Stimulated activated naive CD8-positive, alpha-beta T cell treated with anti-CD3 and anti-CD28 coated beads, Interleukin-15, Interleukin-2, amounts not matched to agents 100 ng/mL and 50 ng/mL, for 24 hours (primary cell): Measurements from ENCODE around the gene APOM.
A peak's percentile ranks its signal among the peaks of the same experiment; 100 is the strongest.

Source experiments
- H3K27ac Mint-ChIP-seq: one replicate; pipeline ENCODE4 v1.8.0; 2021; ENCODE audit warnings: mild to moderate bottlenecking, mixed read lengths
- H3K27me3 Mint-ChIP-seq: one replicate; pipeline ENCODE4 v1.8.0; 2021; ENCODE audit warnings: mixed read lengths
- H3K36me3 Mint-ChIP-seq: one replicate; pipeline ENCODE4 v1.8.0; 2021; ENCODE audit warnings: low read depth, mixed read lengths
- H3K4me1 Mint-ChIP-seq: one replicate; pipeline ENCODE4 v1.8.0; 2021; ENCODE audit warnings: low read depth, mixed read lengths
- H3K4me3 Mint-ChIP-seq: one replicate; pipeline ENCODE4 v1.8.0; 2021; ENCODE audit warnings: mild to moderate bottlenecking, mixed read lengths
- H3K9me3 Mint-ChIP-seq: one replicate; pipeline ENCODE4 v1.8.0; 2021; ENCODE audit warnings: mixed read lengths

Gene APOM

DNA sequence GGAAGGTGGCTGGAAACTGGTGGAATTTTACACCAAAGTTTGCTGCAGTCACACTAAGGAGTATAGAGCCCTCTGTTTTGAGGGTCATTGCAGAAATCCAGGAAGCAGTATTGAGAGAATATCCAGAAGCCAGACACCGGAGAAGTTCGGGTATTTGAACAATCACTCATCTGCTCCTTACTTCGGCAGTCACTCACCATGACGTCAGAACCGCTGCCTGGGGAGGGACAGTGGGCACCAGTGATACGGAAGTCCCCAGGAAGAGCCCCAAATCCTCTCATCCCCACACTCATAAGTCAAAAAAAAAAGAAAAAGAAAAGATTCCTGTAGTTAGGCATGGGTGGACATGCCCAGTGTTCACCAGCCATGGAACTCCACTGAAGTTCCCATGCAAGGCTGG lies 21.2 kb downstream of the APOM start:
- no peak overlapping the region for H3K27ac Mint-ChIP-seq

DNA sequence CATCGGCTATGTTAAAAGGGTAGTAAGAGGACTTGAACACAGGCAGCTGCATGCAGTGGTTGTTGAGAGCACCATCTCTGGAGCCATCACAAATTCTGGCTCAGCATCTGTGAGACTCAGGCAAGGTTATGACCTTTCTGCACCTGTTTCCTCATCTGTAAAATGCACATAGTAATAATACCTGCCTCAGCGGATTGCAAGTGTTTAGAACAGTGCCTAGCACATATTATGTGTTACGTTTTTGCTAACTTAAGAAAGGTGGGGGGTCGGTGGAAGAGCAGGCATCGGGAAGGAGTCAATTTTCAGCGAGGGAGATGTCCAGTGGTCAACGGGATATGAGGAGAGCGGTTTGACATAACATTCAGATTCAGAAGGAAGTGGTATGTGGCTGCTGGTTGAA lies 22.3 kb downstream of the APOM start:
- no peak overlapping the region for H3K27ac Mint-ChIP-seq
- H3K4me3 Mint-ChIP-seq: no peak overlapping the region
- H3K9me3 Mint-ChIP-seq: no peaks in the 10 kb centered on the region

More for the DNA sequence above, 21.2 kb downstream of the APOM start:
- Mint-ChIP-seq H3K4me1 (peaks cover 18% of the 10 kb centered on the region), H3K4me3 (no peak overlapping the region), H3K9me3 (no peaks in the 10 kb centered on the region), H3K36me3 (peaks cover 14% of the 10 kb centered on the region), H3K27me3 (no peaks in the 10 kb centered on the region)

DNA sequence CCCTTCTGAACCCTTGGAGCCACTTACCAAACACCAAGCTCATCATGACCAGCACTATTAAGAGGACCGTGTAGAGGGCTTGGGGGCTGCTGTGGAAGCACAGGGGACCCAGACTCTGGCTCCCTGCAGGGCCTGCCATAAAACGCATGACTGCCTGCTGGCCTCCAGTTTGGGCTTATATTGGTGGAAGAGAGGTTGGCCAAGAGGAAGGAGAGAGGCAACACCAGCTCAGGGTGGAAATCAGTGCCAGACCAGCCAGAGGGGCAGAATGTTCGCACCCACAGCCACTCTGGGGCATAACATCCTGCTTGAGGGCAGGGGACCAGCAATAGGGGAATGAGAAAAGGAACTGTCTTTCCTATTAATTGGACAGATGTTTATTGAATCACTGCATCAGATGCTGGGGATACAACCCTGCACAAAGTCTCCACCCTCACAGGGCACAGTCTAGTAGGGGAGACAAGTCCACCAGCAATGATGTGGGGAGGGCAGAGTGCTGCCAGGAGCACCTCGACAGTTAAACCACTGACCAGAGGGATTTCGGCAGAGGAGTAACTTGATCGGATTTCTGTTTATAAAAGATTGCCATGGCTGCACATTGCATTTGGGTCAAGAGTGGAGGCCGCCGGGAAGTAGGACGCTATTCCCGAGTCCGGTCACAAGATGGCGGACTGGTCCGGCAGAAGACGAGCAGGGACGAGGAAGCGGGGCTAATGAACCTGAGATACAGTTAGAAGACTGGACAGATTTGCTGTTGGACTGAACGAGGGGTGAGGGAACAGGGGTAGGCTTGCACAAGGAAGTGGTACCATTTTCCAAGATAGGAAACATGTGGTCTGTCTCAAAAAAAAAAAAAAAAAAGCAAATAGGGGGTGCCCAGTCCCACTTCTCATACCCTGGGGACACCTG lies 24.8 kb downstream of the APOM start, which contains the start of gene LY6G5C:
TSS of gene LY6G5C (minus strand) at position 842 of the 909 bp plus-strand sequence. CDS start at position 148, 694 bp downstream.
- Mint-ChIP-seq H3K27ac (peak within 1 kb of the TSS; percentile 70), H3K36me3 (no peaks in the 10 kb centered on the region), H3K4me1 (peaks cover 18% of the 10 kb centered on the region), H3K9me3 (no peaks in the 10 kb centered on the region), H3K27me3 (no peaks in the 10 kb centered on the region), H3K4me3 (peak within 1 kb of the TSS; percentile 75)

More for the DNA sequence above, 22.3 kb downstream of the APOM start:
- Mint-ChIP-seq H3K36me3 (peaks cover 5% of the 10 kb centered on the region), H3K4me1 (peaks cover 18% of the 10 kb centered on the region), H3K27me3 (no peaks in the 10 kb centered on the region)

DNA sequence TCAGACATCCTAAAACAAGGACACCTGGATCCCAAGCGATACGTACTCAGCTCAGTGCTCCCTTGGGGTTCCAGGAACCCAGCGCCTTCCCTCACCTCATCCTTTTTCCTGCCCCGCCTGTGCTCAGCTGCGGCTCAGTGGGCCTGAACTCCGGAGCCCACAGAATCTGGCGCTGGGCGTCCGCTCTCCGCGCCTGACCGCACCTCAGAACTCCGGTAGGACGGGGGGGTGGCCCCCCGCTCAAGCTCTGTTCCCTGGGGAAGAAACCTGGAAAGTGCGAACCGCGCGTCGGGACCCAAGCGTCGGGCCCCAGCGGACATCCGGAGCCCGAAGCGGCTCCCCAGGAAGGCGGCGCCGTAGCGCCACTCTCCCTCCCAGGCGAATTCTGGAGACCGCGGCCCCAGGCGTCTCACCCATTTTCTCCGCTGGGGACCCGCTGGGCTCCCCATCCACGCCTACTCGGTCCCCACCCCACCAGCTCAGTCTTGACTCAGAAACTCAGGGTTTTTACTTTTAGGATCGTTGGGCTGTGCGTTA lies 25.5 kb downstream of the APOM start:
- Mint-ChIP-seq H3K27ac (peak overlapping the region; percentile 70), H3K4me3 (peak overlapping the region; percentile 75), H3K9me3 (no peaks in the 10 kb centered on the region), H3K4me1 (peaks cover 18% of the 10 kb centered on the region), H3K27me3 (no peaks in the 10 kb centered on the region), H3K36me3 (no peaks in the 10 kb centered on the region)

DNA sequence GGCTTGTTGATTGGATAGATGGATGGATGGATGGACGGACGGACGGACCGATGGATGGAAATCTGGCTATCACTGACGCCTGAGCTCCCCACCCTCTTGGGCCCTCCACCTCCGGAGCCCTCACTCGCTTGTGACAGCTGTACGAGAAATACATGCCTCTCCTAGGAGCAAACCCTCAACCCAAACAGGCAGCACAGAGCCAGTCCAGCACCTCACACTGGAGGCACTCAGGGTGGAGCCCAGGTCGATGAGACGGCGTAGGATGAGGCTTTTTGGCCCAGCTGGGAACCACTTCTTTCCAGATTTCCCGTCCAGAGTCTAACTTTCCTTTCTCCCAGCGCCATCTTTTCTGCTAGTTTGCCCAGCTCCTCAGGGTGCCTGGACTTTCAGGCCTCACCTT lies 27.9 kb downstream of the APOM start:
- H3K4me1 Mint-ChIP-seq: peaks cover 18% of the 10 kb centered on the region
- no peak overlapping the region for H3K27ac Mint-ChIP-seq
- peaks cover 8% of the 10 kb centered on the region for H3K36me3 Mint-ChIP-seq
- H3K27me3 Mint-ChIP-seq: no peaks in the 10 kb centered on the region
- H3K9me3 Mint-ChIP-seq: no peaks in the 10 kb centered on the region
- no peak overlapping the region for H3K4me3 Mint-ChIP-seq

DNA sequence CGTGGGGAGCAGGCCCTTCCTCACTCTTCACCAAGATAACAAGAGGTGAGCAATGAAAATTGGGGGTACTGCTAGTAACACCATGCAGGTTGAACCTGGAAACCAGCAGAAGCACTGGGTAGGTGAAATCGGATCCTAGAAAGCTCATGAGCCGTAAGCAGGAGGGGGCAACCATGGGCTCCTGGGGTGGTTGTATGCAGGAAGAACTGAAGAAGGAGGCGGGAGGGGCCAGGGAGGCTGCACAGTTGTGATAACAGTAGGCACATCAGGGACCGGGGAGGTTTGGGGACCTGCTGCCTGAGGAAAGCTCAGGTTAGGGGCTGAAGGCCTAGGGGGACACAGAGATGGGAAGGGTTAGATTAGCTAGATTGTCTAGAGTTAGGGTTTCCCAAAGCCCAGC lies 30.8 kb downstream of the APOM start:
- no peak overlapping the region for H3K27ac Mint-ChIP-seq
- no peaks in the 10 kb centered on the region for H3K9me3 Mint-ChIP-seq
- no peaks in the 10 kb centered on the region for H3K27me3 Mint-ChIP-seq
- no peak overlapping the region for H3K4me3 Mint-ChIP-seq
- H3K4me1 Mint-ChIP-seq: peaks cover 19% of the 10 kb centered on the region
- H3K36me3 Mint-ChIP-seq: peaks cover 25% of the 10 kb centered on the region

DNA sequence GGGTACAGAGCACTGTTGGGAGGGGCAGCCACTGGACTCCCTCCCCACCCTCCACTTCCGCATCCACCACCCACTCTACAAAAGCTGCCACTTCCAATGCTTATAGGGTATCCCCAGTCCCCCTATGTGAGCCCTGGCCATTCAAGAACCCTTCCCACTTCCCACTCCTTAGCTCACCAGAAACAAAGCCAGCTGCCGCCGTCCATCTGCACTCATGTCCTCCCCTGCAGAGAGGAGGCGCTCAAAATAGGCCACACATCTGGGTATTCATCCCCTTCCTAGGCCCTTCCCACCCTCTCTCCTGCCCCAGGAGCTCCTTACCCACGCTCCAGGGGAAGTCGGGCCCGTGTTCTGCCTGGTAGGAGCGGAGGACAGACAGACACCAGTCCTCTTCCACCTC lies 31.6 kb downstream of the APOM start:
- H3K4me3 Mint-ChIP-seq: no peak overlapping the region
- H3K27me3 Mint-ChIP-seq: no peaks in the 10 kb centered on the region
- H3K27ac Mint-ChIP-seq: no peak overlapping the region
- peaks cover 25% of the 10 kb centered on the region for H3K36me3 Mint-ChIP-seq
- no peaks in the 10 kb centered on the region for H3K9me3 Mint-ChIP-seq
- peaks cover 16% of the 10 kb centered on the region for H3K4me1 Mint-ChIP-seq

DNA sequence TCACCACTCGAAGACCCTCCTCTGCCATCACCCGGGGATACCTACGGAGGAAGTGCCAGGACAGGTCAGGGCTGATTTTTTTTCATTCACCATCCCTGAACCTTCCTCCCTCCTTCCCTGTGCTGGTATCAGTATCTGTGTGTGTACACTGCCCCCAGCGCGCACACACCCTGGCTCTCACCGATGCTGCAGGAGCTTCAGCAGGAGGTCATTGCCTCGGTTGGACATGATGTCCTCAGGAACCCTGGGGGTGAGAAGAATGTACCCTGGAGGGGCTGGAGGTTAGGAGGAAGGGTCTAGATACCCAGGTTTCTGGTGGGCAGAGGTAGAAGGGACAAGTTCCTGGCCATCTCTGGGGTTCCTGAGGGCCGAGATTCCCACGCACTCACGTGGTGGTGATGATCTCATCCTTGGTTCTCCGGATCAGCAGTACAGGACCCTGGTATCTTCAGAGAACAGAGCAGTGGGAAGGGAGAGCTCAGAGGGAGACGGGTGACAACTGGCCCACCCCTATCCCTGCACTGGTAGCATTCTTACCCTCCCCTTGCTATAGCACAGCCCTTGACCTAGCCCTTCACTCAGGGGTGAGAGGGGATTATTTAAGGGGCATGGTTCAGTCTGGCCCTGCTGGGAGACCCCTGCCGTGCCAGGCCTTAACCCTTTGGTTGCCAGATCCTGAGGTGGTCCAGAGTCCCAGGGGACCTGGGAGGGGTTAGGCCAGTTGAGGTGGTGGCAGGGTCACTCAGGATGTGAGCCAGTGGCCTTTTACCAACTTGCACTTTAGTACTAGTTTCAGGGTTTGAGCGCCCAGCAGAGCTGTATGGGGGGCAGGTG lies 32.4 kb downstream of the APOM start:
- Mint-ChIP-seq H3K27me3 (no peaks in the 10 kb centered on the region), H3K4me3 (no peak overlapping the region), H3K36me3 (peaks cover 30% of the 10 kb centered on the region), H3K27ac (no peak overlapping the region), H3K4me1 (peaks cover 16% of the 10 kb centered on the region), H3K9me3 (no peaks in the 10 kb centered on the region)

DNA sequence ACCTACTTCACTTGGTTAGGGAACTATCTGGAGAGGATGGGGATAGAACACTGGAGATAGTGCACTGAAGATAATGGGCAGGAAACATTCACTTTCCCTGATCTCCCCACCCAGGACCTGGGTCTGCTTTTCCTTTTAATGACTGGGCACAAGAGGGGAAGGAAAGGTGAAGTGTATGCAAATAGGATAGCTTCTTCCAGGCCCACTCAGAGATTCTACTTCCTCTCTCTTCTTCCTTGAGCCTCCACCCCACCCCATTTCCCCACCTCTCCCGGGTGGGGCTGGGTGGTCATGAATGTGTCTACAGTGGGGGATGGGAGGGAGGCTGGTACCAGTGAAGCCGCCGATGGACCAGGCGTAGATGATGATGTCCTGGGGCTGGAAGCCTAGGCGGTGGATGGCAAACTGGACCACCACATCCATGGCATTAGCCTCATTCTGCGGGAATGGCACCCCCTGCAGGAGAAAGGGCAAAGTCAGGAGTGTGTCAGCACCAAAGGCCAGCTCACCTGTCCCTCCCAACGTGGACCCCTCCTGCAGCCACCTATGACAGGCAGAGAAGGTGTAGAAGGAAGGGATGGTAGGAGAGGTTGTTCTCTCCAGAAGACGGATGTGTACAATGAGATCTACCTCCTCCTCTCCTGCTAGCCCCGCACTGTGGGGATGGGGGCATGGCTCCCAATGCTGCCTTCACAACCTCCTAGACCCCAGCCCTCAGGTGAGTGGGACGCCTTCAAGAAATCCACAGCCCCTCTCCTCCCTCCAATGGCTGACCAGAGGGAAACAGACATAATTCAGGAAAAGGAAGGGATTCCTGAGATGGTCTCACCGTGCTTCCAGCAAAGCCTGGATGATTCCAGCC lies 33.8 kb downstream of the APOM start:
- peaks cover 16% of the 10 kb centered on the region for H3K4me1 Mint-ChIP-seq
- H3K27me3 Mint-ChIP-seq: no peaks in the 10 kb centered on the region
- no peak overlapping the region for H3K4me3 Mint-ChIP-seq
- H3K36me3 Mint-ChIP-seq: peaks cover 33% of the 10 kb centered on the region
- peak overlapping the region; percentile 49 for H3K27ac Mint-ChIP-seq
- H3K9me3 Mint-ChIP-seq: no peaks in the 10 kb centered on the region

DNA sequence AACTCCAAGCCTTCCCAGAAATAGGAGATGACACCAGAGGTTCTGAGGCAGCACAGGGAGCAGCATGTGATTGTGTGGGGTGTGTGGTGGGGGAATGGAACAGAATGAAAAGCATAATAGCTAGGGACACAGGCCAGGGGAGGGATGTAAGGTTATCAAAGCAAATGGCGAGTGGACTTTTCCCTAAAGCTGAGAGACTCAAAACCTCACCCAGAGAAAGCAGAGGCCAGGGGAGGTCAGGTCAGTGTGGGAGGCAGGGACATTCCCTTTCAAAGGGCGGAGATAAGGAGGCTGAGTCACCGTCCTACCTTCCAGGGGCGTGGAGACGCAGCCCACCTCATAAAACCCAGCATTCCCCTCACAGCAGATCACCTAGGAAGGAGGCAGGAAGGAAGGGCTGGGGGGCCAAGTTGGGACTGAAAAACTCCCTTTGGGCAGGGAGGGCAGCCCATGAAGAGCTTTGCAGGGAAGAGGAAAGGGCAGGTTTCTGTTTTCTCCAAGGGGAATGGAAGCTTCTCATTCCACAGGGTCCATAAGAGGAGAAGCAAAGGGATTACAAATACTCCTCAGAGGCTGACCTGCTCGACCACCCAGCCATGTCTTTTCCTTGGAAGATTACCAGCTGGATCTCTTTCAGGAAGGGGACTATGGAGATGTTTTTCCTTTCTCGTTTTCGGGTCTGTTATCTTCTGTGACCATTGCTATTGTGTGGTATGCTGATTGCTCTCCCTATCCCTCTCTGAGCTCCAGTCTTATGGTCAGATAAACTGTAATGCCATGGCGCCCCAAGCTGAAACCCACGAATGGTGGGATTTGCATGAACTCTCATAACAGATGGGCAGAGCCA lies 34.8 kb downstream of the APOM start:
- Mint-ChIP-seq H3K4me1 (peaks cover 16% of the 10 kb centered on the region), H3K27ac (peak overlapping the region; percentile 60), H3K27me3 (no peaks in the 10 kb centered on the region), H3K9me3 (no peaks in the 10 kb centered on the region), H3K4me3 (no peak overlapping the region), H3K36me3 (peaks cover 41% of the 10 kb centered on the region)

DNA sequence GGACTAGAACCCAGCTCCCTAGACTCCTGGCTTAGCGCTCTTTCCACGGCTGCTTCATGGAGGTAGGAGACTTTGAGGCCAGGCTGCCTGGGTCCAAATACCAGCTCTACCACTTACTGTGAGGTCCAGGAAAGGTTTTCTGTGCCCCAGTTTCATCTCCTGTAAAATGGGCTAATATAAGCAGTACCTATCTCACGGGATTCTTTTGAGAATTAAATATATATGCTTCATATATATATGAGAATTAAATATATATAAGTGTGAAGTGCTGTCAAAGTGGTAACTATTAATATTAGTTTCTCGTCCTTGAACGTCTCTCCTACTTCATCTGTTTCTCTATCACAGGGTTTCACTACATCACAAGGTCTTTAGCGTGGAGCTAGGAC lies 35.4 kb downstream of the APOM start:
- H3K4me3 Mint-ChIP-seq: no peak overlapping the region
- peaks cover 16% of the 10 kb centered on the region for H3K4me1 Mint-ChIP-seq
- H3K27ac Mint-ChIP-seq: peak overlapping the region; percentile 60
- no peaks in the 10 kb centered on the region for H3K27me3 Mint-ChIP-seq
- H3K36me3 Mint-ChIP-seq: peaks cover 41% of the 10 kb centered on the region
- H3K9me3 Mint-ChIP-seq: no peaks in the 10 kb centered on the region

DNA sequence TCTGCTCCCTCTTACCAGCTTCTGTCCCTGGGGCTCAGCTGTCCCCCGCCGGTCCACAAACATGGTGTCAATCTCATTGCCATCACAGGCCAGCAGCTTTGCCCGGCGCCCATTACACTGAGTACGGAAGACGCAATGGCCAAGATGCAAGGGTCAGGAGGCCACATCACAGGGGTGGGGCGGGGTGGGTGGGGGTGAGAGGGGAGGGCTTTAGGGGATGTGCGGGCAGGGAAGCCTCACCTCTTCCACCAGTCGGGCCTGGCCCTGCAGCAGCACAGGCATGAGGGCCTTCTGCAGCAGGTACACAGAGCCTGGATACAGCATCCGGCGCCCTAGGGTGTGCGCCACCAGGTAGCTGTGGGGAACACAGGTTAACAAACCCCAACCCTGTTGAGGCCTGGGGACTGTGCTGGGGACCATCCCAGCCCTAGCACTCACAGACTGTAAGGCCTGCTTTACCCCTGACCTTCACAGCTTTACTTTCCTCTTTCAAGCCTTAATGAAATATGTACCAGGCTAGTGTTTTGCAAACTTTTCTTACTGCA lies 35.9 kb downstream of the APOM start:
- peaks cover 45% of the 10 kb centered on the region for H3K36me3 Mint-ChIP-seq
- H3K27ac Mint-ChIP-seq: no peak overlapping the region
- no peaks in the 10 kb centered on the region for H3K27me3 Mint-ChIP-seq
- H3K4me3 Mint-ChIP-seq: no peak overlapping the region
- H3K9me3 Mint-ChIP-seq: no peaks in the 10 kb centered on the region
- H3K4me1 Mint-ChIP-seq: peaks cover 16% of the 10 kb centered on the region

DNA sequence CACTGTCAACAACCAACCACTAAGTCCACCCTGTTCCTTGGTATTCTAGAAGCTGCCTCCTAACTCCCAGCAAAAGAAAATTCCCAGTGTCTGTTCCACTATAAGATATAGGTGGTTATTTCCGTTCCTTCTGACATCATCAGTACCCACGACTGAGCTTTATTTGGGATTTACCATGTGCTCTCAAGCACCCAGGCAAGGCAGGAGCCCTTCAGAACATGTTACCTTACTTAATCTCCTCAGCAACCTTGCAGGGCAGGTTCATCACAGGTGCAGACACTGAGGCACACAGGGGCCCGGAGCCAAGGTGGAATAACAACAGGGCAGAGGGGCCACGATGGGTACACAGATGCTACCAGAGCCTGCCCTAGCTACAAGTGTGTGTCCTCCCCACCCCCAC lies 36.7 kb downstream of the APOM start:
- peaks cover 45% of the 10 kb centered on the region for H3K36me3 Mint-ChIP-seq

More for the DNA sequence above, 36.7 kb downstream of the APOM start:
- no peaks in the 10 kb centered on the region for H3K27me3 Mint-ChIP-seq
- H3K4me3 Mint-ChIP-seq: no peak overlapping the region
- H3K27ac Mint-ChIP-seq: no peak overlapping the region
- peaks cover 17% of the 10 kb centered on the region for H3K4me1 Mint-ChIP-seq
- H3K9me3 Mint-ChIP-seq: no peaks in the 10 kb centered on the region
